RWPE1 (cell line): Measurements from ENCODE around the gene SFMBT2.

Source experiments
- CTCF ChIA-PET: fragments of 350-600 bp; sonication (Branson Sonifier 250); formaldehyde crosslinking; extraction: SDS; loops from one replicate; lab custom pipeline; 2021; lab: Yijun Ruan, JAX
- POLR2A ChIA-PET: fragments of 400-600 bp; formaldehyde crosslinking; extraction: SDS; loops from one replicate; lab custom pipeline; 2020; ENCODE audit warnings: antibody characterized with exemption; ENCODE audit not compliant: low non-redundant PET; lab: Yijun Ruan, JAX
- DNase-seq: peaks from one replicate; pipeline ENCODE4 v3.0.0; 2012; ENCODE audit warnings: low spot score
- H3K27ac ChIP-seq: fragments of 450-650 bp; 2 replicates; pipeline ENCODE4 v1.5.1; 2017
- CTCF ChIP-seq: fragments of 450-650 bp; conservative IDR thresholded peaks from 2 replicates; pipeline ENCODE4 v1.5.1; 2017; ENCODE audit warnings: low read depth, mild to moderate bottlenecking

The SFMBT2 gene

GRCh38 chr10:7121154-7121797, 289.6 kb downstream of the SFMBT2 start:
- CTCF ChIA-PET: interaction anchor here (0.6 to 1.1 kb wide), 5 partner anchors 10 to 277 kb away, joined by 3 to 6 read pairs (median 5); no protein-coding TSS in a partner anchor
- no peak overlapping the region for H3K27ac ChIP-seq
- POLR2A ChIA-PET: no interaction called here
- TF ChIP-seq CTCF: peak; percentile 73
- peak; percentile 74 for DNase-seq

- peak; percentile 12 for DNase-seq
- no peak for TF ChIP-seq CTCF
- no peak overlapping the region for H3K27ac ChIP-seq
- POLR2A ChIA-PET: no interaction called here
- CTCF ChIA-PET: no interaction called here
Observed at GRCh38 chr10:7119325-7120015, 291.4 kb downstream of the SFMBT2 start.

GRCh38 chr10:7117806-7118674, 292.8 kb downstream of the SFMBT2 start:
- POLR2A ChIA-PET: no interaction called here
- TF ChIP-seq CTCF: no peak
- no peak for DNase-seq
- CTCF ChIA-PET: no interaction called here
- no peak overlapping the region for H3K27ac ChIP-seq

GRCh38 chr10:7117177-7117799, 293.5 kb downstream of the SFMBT2 start:
- POLR2A ChIA-PET: no interaction called here
- CTCF ChIA-PET: interaction anchor here (0.6 kb wide), 1 partner anchor 294 kb away, joined by 3 read pairs; no protein-coding TSS in a partner anchor
- no peak for TF ChIP-seq CTCF
- H3K27ac ChIP-seq: no peak overlapping the region
- no peak for DNase-seq

- TF ChIP-seq CTCF: no peak
- H3K27ac ChIP-seq: peak overlapping the region; percentile 74
- ChIA-PET CTCF (interaction anchor here (1.1 kb wide), 1 partner anchor 10 kb away, joined by 5 read pairs; no protein-coding TSS in a partner anchor), POLR2A (no interaction called here)
- DNase-seq: peak; percentile 85
Observed at GRCh38 chr10:7111561-7111960, 299.3 kb downstream of the SFMBT2 start.
